GM11168 (cell line): ENCODE results near the gene FGD4.

Experiments used
- in situ Hi-C: fragments of 300-500 bp; cut with MboI; formaldehyde crosslinking; loops from one replicate; pipeline ENCODE4 v1.12.0; 2022; ENCODE audit warnings: low sequenced_read_pairs; ENCODE audit not compliant: unreplicated experiment

Gene FGD4

DNA sequence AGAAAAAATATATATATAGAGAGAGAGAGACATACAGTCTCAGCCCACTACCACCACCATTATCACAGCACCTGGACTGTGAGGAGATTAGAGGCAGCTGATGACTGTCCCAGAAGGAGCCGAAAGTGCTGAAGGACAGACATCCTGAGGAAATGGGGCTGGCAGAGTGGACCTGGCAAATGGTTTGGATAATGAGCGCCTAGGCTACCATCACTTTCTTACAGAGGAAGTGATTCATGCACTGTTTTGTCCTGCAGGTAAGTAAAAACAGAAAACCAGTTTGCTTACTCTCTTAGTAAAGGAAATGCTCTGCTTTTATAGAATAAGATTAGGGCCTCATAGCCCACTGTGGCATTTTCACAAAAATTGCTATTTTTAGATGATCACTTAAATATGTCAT lies 251.2 kb downstream of the FGD4 start:
- in situ Hi-C loops = loop anchor here (25.0 kb wide), 1 partner anchor 988 kb away; the partner anchor contains the start of gene ETFBKMT

DNA sequence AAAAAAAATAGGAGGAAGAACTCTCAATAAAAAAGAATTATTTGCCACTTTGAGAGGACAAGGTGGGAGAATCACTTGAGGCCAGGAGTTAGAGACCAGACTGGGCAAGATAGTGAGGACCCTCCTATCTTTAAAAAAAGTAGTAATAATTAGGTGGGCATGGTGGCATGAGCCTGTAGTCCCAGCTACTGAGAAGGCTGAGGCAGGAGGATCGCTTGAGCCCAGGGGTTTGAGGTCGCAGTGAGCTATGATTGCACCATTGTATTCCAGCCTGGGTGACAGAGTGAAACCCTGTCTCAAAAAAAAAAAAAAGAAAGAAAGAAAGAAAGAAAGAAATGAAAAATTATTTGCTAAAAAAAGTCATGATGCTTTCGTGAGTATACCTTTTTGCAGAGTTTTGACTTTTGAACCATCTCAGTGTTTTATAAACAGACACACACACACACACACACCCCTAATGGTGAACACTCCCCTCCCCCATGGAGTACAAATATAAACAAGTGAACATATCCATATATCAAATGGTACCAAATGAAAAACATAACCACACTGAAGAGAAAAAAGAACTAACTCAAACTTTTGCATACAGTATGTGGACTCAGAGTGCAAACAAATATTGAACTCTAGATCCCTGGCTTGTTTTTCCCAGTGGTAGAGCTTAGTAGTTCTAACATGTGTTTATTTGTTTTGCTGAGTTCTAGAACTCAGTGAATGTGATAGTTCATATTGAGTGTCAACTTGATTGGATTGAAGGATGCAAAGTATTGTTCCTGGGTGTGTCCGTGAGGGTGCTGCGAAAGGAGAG lies 252.0 kb downstream of the FGD4 start:
- in situ Hi-C loops = loop anchor here (25.0 kb wide), 1 partner anchor 989 kb away; the partner anchor contains the start of gene ETFBKMT

DNA sequence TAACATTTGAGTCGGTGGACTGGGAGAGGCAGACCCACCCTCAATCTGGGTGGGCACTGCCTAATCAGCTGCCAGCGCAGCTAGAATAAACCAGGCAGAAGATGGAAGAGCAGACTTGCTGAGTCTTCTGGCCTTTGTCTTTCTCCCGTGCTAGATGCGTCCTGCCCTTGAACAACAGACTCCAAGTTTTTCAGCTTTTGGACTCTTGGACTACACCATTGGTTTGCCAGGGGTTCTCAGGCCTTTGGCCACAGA lies 252.5 kb downstream of the FGD4 start:
- in situ Hi-C loops = loop anchor here (25.0 kb wide), 1 partner anchor 990 kb away; the partner anchor contains the start of gene ETFBKMT

DNA sequence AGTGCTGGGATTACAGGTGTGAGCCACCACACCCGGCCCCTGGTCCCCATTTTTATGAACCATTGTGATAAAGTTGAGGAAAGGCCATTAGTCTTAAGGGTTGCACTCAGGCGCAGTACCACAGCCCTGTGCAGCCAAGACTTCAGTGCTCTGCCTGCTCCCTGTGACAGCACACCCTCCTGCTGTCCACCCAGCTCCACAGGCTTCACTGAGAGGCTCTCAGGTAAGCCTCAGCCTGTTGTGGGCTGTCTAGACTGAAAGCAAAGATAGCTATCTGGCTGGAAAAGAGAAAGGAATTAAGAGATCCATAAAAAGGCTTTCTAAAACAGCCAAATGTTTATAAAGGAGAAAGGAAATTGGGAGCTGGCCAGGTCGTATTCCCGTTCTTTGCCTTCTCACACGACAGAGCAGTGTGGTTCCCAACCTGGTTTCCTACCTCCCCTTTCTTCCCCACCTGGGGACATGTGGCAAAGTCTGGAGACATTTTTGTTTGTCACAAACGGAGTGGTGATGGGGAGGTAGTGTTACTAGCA lies 260.6 kb downstream of the FGD4 start:
- in situ Hi-C loops = loop anchor here (25.0 kb wide), 1 partner anchor 998 kb away; the partner anchor contains the start of gene ETFBKMT

DNA sequence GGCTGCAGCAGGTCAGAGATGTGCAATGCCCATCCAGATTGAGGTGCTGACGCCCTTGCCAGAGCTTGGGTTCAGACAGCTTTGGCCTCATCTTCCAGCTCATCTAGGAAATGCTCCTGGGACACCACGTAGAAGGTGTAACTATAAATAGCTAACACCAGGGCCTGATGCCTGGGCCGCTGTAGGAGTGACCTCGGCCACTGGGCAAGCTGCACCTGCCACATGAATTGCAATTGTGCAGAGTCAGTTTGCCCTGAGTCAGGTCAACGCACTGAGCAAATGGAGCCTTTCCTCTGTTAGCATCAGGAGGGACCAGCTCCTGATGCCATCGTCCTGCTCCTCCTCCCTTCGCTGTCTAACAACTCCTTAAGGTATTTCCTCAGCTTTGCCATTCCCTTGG lies 262.3 kb downstream of the FGD4 start:
- in situ Hi-C loops = loop anchor here (25.0 kb wide), 1 partner anchor 999 kb away; the partner anchor contains the start of gene ETFBKMT

DNA sequence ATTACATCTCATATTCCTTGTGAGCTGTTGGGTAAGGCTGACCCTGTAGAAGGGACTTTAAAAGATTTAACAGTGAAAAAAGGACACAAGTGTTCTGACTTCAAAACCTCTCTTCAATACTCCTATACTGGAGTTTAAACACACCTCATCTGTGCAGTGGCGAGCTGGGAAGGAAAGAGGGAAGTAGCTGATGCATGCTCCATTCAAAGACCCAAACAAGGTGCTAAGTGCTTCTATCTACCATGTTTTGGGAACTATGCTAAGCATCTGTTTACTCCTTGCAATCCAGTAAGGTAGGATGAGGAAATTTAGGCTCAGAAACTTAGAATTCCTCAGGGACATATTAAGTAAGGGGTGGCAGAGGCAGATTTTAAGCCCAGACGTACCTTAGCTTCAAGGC lies 263.3 kb downstream of the FGD4 start:
- in situ Hi-C loops = loop anchor here (25.0 kb wide), 1 partner anchor 1000 kb away; the partner anchor contains the start of gene ETFBKMT

DNA sequence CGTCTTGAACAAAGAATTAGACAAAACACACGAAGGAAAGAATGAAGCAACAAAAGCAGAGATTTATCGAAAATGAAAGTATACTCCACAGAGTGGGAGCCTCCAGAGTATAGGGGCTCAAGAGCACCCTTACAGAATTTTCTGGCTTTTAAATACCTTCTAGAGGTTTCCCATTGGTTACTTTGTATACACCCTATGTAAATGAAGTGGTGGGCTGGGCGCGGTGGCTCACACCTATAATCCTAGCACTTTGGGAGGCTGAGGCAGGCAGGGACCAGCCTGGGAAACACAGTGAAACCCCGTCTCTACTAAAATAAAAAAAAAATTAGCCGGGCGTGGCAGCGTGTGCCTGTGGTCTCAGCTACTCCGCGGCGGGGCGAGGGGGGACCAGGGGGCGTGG lies 266.7 kb downstream of the FGD4 start:
- in situ Hi-C loops = loop anchor here (5.0 to 25.0 kb wide), 2 partner anchors 214 to 1004 kb away; partner anchors contain the start of gene ETFBKMT

DNA sequence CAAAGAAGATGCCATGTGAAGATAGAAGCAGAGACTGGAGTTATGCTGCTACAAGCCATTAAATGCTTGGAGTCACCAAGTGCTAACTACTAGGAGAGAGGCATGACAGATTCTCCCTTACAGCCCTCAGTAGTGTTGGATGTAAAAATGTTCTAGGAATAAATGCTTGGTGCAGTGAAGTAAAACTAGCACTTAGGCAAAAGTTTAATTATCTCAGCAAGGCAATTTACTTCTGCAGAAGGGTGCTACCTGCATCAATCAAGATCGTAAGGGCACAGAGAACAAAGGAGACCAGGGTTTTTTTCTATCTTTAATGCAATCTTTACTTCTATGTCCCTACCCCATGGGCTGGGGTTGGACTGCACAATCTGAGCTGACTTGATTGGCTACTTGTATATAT lies 270.2 kb downstream of the FGD4 start:
- in situ Hi-C loops = loop anchor here (5.0 to 25.0 kb wide), 2 partner anchors 217 to 1007 kb away; partner anchors contain the start of gene ETFBKMT

DNA sequence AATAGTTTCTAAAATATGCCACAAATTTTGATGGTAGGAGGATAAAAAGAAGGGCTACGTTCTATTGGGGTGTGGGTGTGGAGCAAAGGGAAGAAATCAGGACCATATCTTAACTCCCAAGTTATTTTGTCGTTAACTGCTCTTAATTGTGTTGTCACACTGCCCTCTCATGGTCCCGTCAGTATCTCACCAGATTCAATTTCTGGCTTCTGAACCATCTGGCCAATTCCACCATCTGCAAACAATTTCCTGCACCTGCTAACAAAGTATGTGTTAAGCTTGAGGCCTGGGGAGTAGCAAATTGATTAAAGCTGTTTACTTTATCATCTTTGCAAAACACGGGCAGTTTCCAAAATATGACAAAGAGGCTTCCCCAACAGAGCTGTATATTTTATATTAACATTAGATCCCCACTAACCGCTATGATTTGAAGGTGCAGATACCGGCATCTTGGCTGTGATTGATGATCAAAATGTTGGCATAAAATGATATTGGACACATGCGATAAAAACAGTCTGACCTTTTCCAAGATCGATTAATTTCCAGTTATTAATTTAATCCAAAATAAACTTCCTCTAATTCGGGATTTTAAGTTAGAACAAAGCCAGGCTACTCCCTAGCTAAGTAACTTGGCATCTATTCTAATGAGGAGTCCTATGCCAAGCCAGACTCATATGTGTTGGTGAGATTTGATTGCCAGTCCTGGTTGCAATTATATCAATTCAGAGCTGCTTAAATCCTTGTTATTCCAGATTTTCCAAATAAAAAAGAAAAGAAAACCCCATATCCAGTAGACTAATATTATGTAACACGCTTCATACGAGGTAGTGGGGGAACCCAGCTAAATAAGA lies 272.8 kb downstream of the FGD4 start:
- in situ Hi-C loops = loop anchor here (25.0 kb wide), 1 partner anchor 1010 kb away; the partner anchor contains the start of gene ETFBKMT

DNA sequence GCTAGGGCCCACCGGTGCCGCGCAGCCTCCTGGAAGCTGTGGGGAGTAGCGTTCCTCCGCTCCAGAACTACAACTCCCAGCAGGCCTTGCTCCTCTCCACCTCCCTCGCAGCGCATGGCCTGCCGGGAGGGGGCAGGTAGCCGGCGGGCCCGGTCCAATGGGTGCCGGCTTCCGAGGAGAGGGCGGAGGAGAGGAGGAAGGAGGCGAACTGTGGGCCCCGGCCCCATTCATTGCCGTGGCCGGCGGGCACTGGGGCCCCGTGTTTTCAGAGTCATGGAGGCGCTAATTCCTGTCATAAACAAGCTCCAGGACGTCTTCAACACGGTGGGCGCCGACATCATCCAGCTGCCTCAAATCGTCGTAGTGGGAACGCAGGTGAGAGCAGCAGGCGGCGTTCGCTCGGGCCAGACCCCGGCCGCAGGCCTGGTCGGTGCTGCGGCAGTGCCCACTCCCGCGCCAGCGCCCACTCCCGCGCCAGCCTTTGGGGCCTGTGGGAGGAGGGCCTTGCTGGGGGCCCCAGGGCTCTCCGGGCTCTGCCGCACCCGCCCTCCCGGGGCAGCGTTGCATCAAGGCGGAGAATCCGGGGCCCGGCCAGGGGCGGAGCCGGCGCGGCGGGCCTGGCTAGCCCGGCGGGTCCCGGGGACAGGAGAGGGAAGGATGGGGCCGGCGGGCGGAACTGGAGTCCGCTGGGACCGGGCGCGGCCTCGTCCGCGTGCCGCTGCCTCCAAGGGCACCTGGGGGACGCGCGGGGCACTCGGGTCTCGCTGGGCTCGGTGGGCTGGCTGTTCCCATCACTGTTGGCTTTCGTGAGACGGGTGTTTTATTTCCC lies 279.9 kb downstream of the FGD4 start, which contains the start of gene DNM1L:
Gene DNM1L (plus strand): TSS at position 211 of the 829 bp plus-strand sequence. CDS start 63 bp downstream, at position 274.
- in situ Hi-C loops = no loop called here

DNA sequence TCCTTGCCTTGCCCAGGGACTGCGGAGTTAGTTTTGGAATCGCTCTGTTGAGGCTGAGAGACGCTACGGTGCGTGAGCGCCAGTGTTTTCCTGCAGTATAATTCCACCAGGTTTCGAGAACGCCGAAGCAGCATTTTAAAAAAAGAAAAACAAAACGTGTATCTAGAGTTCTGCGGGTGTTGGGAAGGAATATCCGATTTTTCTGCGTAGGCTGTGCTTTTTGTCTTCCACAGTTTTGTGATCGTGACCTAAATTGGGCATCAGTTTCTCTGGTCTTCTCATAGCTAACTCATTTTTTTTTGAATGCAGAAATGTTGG lies 280.5 kb downstream of the FGD4 start:
- in situ Hi-C loops = no loop called here

DNA sequence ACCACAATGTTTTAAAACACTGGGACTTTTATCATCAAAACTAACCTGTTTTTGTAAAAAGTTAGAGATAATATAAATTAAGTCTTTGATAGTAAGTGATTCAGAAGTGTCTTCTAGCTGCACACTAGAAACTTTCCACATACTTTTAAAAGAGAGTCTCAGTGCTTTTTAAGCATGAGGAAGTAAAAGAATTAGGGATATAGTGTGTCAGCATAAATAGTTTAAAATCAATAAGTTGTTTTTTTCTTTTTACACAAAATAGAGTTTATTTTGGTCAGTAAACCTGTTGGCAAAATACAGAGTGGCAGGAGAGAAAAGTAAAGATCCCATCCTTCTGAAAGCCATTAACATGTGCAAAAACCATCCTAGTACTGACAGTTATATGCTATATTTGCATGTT lies 281.4 kb downstream of the FGD4 start:
- in situ Hi-C loops = no loop called here

DNA sequence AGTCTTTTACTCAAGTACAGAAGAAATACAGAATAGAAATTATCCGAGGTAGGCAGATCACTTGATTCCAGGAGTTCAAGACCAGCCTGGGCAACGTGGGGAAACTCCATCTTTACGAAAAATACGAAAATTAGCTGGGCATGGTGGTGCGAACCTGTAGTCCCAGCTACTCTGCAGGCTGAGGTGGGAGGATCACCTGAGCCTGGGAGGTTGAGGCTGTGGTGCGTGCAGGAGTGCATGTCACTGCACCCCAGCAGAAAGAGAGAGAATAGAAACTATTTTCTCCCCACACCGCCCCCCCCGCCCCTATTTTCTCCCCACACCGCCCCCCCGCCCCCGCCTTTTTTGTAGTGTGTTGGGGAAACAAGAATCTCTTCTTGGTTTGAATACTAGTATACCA lies 281.9 kb downstream of the FGD4 start:
- in situ Hi-C loops = no loop called here

DNA sequence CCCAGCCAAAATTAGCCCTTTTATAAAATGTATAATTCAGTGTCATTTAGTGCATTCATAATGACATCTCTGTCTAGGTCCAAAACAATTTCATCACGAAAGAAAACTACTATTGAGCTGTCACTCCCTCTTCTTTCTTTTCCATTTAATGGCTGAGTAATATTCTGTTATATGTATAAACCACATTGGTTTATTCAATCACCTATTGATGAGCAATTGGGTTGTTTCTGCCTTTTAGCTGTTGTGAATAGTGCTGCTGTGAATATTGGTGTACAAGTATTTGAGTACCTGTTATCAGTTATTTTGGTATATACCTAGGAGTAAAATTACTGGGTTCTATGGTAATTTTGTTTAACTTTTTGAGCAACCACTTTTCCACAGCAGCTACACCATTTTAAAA lies 287.0 kb downstream of the FGD4 start:
- in situ Hi-C loops = no loop called here

DNA sequence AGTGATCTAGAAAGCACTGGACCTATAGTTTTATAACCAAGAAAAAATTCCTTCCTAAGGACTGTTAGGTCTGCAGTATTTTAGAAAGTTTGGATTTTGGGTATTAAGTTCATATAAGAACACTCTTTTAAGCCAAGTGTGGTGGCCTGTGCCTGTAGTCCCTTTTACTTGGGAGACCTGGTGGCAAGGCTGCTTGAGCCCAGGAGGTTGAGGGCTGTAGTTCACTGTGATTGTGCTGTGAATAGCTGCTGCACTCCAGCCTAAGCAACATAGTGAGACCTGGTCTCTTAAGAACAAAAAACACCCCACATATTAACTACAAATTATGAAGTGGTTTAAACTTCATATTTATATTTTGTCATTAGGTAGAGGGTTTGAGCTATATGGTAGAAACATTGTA lies 289.4 kb downstream of the FGD4 start:
- in situ Hi-C loops = no loop called here

DNA sequence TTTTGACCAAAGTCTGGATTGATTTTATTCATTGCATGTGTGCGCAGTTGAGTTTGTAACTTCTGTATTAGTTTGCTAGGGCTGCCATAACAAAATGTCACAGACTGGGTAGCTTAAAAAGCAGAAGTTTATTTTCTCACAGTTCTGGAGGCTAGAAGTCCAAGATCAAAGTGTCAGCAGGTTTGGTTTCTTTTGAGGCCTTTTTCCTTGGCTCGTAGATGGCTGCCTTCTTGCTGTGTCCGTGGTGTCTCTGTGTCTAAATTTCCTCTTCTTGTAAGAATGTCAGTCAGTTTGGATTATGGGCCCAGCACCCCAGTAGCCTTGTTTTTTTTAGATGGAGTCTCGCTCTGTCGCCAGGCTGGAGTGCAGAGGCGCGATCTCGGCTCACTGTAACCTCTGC lies 291.6 kb downstream of the FGD4 start:
- in situ Hi-C loops = no loop called here

DNA sequence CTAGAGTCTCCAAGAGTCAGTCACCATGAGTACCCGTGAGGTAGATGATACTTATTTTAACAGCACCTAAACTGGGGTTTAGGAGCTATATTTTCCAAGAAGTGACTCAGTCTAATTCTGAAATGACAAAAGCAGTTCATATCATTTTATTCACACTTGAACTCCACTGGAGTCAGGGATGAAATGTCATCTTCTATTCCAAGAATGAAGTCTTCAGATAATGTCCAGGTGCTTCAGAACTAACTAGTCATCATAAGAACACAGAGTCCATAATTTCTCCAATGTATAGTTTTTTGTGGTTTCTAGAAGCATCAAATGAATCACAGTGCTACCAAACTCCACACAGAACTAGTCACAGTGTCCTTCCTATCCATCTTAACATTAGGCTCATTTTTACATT lies 293.0 kb downstream of the FGD4 start:
- in situ Hi-C loops = no loop called here

DNA sequence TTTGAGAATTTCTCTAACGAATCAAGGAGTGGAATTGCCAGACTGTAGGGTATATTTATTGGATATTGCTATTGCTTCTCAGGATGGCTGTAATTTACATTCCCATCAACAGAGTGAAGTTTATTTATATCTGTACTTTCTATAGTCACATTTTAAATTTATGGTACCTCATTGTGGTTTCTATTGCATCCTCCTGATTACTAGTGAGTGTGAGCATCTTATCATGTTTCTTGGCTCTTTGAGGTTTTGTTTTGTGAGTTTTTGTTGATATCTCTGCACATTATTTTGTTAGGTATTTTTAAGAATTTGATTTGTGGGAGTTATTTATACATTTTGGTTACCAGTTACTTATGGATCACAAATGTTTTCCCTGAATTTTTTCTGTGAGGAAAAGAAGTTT lies 293.7 kb downstream of the FGD4 start:
- in situ Hi-C loops = no loop called here
